WI38 (cell line): ENCODE data around the gene NPC2.

ENCODE experiments used
- H3K4me3 ChIP-seq: 2 replicates; pipeline ENCODE4 v1.5.1; 2011; ENCODE audit warnings: low read depth, mild to moderate bottlenecking, control low read depth, low read length
- CTCF ChIP-seq: IDR thresholded peaks from 2 replicates; pipeline ENCODE4 v1.5.1; 2012; ENCODE audit warnings: low read depth, mild to moderate bottlenecking, control low read depth, low read length

Gene NPC2

GRCh38 chr14:74526854-74527585 lies 33.9 kb upstream of the NPC2 start:
- TF ChIP-seq CTCF: 0 out of 2 replicates have a peak, but pooled peaks have one; percentile 10
- H3K4me3 ChIP-seq: no peak overlapping the region

- no peak for TF ChIP-seq CTCF
- H3K4me3 ChIP-seq: no peak overlapping the region
These were observed 32.3 kb upstream of the NPC2 start for GRCh38 chr14:74525361-74525851.

GRCh38 chr14:74524812-74525135 lies 31.7 kb upstream of the NPC2 start:
- H3K4me3 ChIP-seq: no peak overlapping the region
- TF ChIP-seq CTCF: no peak

- no peak overlapping the region for H3K4me3 ChIP-seq
- TF ChIP-seq CTCF: no peak
These were observed 31.1 kb upstream of the NPC2 start for GRCh38 chr14:74524076-74524811.

GRCh38 chr14:74522740-74523139 lies 29.6 kb upstream of the NPC2 start:
- H3K4me3 ChIP-seq: no peak overlapping the region
- TF ChIP-seq CTCF: no peak

GRCh38 chr14:74521756-74522155 lies 28.7 kb upstream of the NPC2 start:
- H3K4me3 ChIP-seq: no peak overlapping the region
- no peak for TF ChIP-seq CTCF

- no peak for TF ChIP-seq CTCF
- H3K4me3 ChIP-seq: no peak overlapping the region
These were observed 26.4 kb upstream of the NPC2 start for GRCh38 chr14:74519316-74520074.
